Breast epithelium (tissue), 3 donors: Measurements from ENCODE around the gene PPP1R15B.

Experiments used
- CTCF ChIP-seq, 3 donors: fragments of 450-650 bp; IDR thresholded peaks; one replicate each; pipeline ENCODE4 v1.5.1; 2016 to 2017; ENCODE audit warnings: antibody characterized with exemption in 3 of 3, mild to moderate bottlenecking in 3 of 3, moderate library complexity in 3 of 3
- POLR2A ChIP-seq: fragments of 450-650 bp; IDR thresholded peaks from one replicate; pipeline ENCODE4 v1.6.1; 2016; ENCODE audit warnings: antibody characterized with exemption, mild to moderate bottlenecking, moderate library complexity

- TF ChIP-seq POLR2A = no peak
- no peak for TF ChIP-seq CTCF (IDR thresholded peaks at IDR 0.05)
Observed at GRCh38 chr1:204459706-204460105, 48.1 kb upstream of the PPP1R15B start.
